H1 (cell line): Measurements from ENCODE around the gene POLD4. TPM values are rescaled to one million over a fixed set of nuclear protein-coding genes. Genes with fewer than 3 reads are reported as not detected.

ENCODE experiments used
- CEBPB ChIP-seq: IDR thresholded peaks from 2 replicates; pipeline ENCODE4 v1.6.1; 2012; ENCODE audit warnings: low read depth, low read length
- CHD1 ChIP-seq: IDR thresholded peaks from 2 replicates; pipeline ENCODE4 v1.6.1; 2012; ENCODE audit warnings: low read depth, low read length, improper control_type of control experiment
- KDM4A ChIP-seq: IDR thresholded peaks from one replicate; pipeline ENCODE4 v1.7.1; 2012; ENCODE audit warnings: low read depth, mild to moderate bottlenecking, moderate library complexity, low read length, inconsistent platforms; ENCODE audit not compliant: severe bottlenecking
- polyA plus RNA-seq, 7 experiments: library from polyadenylated mRNA; depleted of rRNA in 3 of 7; stranded (reverse) in 5 of 7; unstranded in 2 of 7; fragments of >200 nt in 5 of 7; fragments of 200-250 nt in 2 of 7; gene quantifications; 1 replicate in 5 of 7; 2 replicates in 1 of 7; 4 replicates in 1 of 7; pipeline versions ENCODE4 v1.2.1 to v1.2.3, GENCODE V29; 2011 to 2013; ENCODE audit warnings: missing spikeins in 2 of 7, mixed read lengths in 2 of 7
- total RNA-seq: library from RNA; stranded (reverse); fragmentation: NEBNext Ultra II Directional; extraction: Animal tissue kit (Norgen Biotek cat#: 25700); gene quantifications from 2 replicates; pipeline ENCODE4 v1.2.1, GENCODE V29; 2021

Gene POLD4
- total and polyA plus RNA-seq, 2 of the 8 experiments (the other 6 are each of a cell fraction or from before 2014, with no cell fraction given): 21.2 to 46.7 TPM

- TF ChIP-seq KDM4A (no peak), CEBPB (no peak), CHD1 (no peak)
- TF ChIP-seq, all 59 proteins: peak for 0
These were observed 42.2 kb downstream of the POLD4 start (continued) for GRCh38 chr11:67311051-67311555.
